Measurements from ENCODE around the gene UBA3.

Gene UBA3

DNA sequence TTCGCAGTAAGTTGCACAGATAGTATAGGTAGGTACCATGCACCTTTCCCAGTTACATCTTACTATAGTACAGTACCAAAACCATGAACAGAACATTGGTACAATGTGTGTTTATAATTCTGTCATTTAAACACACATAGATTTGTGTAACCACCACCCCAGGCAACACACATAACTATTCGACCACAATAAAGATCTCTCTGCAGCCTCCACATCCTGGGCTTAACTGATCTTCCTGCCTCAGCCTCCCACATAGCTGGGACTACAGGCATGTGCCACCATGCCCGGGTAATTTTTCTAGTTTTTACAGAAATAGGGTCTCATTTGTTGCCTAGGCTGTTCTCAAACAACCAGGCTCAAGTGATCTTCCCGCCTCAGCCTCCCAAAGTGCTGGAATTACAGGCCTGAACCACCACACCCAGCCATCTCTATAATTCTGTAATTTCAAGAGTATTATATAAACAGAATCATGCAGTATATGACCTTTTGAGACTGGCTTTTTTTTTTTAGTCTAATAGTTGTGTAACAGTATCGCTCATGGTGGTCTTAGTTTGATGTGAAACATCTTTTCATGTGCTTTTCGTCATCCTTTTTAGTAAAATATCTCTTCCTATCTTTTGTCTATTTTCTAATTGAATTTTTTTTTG, 14.7 kb downstream of the UBA3 start:
- DNase-seq: no peak

GRCh38 chr3:69063636-69064035, 16.5 kb downstream of the UBA3 start:
- no peak for DNase-seq

DNA sequence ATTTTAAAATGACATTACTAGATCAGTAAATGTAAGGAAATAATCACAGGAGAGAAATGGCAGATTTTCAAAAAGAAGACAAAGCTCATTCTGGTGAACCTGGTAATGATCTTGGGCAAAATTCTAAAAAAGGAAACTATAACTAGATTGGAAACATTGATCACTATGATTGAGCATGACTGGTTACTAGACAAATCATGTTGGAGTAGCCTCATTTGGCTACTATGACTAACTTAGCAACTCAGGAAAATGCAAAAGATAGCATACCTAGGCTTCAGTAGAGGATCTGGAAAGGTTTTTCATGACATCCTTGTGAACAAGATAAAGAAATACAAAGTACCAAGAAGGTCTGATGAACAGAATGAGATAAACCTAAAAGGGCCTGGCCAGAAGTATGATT, 20.5 kb downstream of the UBA3 start:
- DNase-seq: no peak

GRCh38 chr3:69058947-69059224, 21.3 kb downstream of the UBA3 start:
- DNase-seq: no peak

GRCh38 chr3:69058180-69058946, 21.8 kb downstream of the UBA3 start:
- no peak for DNase-seq

GRCh38 chr3:69052472-69052898, 27.7 kb downstream of the UBA3 start:
- DNase-seq: no peak

GRCh38 chr3:69051756-69052471, 28.3 kb downstream of the UBA3 start, which contains the start of gene TMF1:
TSS of gene TMF1 (minus strand) at chr3:69052333. CDS start at chr3:69052086, 247 bp downstream.
- DNase-seq: no peak

- DNase-seq: no peak
Measured at GRCh38 chr3:69048990-69049389, 31.2 kb downstream of the UBA3 start.

DNA sequence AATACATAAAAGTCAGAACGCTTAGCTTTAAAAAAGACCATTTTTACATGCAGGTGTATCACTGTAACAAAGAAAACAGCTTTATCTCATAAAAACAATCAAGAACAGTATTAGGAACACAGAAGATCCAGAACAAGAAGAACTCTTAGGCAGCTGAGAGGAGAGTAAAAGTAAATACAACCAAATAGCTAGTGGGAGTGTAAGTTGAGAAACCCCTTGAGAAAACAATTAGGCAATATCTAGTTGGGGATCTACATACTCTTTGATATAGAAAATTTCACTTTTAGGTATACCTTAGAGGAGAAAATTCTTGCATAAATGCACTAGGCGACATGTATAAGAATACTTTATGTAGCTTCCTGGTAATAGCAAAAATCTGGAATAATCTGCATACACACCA, 35.6 kb downstream of the UBA3 start:
- DNase-seq: no peak

DNA sequence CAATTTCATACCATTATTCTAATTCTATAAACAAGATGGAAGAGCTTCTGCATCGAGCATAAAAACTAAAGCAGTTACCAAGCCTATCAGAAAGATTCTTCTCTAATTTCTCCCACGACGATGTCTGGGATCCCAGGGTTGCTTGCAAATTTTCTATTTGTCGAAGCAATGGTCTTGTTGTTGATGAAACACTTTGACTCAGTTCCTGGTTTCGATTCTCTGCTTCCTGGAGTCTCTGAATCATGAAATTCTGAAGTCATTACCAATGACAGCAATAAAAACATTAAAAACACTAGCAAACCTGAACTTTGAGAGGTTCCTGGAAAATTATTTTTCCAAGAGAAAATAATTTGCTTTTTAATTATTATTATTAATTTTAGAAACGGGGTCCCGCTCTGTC, 46.7 kb downstream of the UBA3 start:
- no peak for DNase-seq

DNA sequence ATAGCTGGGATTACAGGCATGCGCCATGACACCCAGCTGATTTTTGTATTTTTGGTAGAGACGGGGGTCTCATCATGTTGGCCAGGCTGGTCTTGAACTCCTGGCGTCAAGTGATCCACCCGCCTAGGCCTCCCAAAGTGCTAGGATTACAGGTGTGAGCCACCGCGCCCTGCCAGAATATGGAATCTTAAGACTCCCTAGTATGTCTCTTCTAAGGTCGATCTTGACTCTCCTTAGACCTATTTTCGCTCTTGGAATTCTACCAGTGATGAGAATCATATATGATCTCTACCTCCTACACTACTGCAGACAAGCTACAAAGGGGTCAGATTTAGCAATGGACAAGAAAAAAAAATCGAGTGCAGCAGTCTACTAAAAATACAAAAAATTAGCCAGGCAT, 47.4 kb downstream of the UBA3 start:
- no peak for DNase-seq

DNA sequence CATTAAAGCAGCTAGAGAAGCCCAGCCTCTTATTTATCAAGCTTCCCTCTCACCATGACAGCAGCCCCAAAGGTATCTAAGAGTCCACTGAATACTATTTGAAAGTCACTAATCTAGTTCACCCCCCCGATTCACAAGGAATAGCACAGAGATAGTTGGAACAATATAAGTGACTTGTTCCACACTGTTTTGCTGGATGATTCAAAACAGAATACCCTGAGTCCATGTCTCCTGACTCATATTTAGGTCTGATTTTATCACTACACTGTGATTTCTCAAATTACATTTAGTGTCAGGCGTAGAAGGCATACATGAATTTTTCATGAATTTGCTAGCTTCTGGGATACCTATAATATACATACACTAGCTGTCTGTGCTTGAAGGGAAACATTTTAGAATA, 48.0 kb downstream of the UBA3 start:
- DNase-seq: no peak

- no peak for DNase-seq
Measured at GRCh38 chr3:69031635-69032034, 48.5 kb downstream of the UBA3 start.

- DNase-seq: no peak
Measured at GRCh38 chr3:69020857-69021256, 59.3 kb downstream of the UBA3 start.

GRCh38 chr3:69020424-69020823, 59.7 kb downstream of the UBA3 start:
- peak in 1 of 2 experiments; percentile 8 for DNase-seq

- no peak for DNase-seq
Measured at GRCh38 chr3:69016901-69017300, 63.3 kb downstream of the UBA3 start.

DNA sequence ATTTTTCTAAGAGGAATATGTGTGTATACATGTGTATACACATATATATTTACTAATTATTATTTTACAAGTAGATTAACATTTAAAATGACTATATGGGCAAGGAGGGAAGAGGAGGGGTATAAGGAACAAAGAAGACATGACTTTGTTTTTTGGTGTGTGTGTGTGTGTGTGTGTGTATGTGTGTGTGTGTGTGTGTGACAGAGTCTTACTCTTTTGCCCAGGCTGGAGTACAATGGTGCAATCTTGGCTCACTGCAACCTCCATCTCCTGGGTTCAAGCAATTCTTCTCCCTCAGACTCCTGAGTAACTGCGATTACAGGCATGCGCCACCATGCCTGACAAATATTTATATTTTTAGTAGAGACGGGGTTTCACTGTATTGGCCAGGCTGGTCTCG, 64.1 kb downstream of the UBA3 start:
- DNase-seq: no peak

DNA sequence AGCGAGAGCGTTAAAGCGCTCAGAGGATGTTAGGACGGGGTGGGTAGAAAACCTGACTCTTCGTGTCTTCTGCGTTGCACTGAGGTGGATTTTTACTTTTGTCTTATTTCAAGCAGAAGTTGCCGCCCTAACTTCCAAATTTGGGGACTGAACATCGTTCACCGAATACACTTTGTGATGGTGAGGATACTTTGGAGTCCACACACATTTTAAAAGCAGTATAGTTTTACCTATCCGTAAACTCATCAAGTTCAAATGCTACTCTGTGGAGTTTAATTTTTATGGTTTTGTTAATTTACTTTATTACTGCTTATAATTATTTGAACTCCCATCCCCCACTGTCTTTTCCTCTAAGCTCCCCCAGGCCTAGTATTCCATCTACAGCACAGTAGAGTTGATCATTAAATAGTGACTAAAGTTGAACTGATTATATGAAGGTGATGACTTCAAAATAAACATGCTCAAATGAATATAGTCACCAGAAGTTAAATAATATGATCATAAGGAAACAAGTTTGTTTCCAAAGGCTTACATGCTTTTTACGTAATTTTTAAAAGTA, 66.1 kb downstream of the UBA3 start:
- no peak for DNase-seq

- peak; percentile 69 to 78 for DNase-seq
Measured at GRCh38 chr3:69013253-69014021, 66.7 kb downstream of the UBA3 start, which contains the start of gene EOGT. TSS of gene EOGT (minus strand) at chr3:69013684. CDS start at chr3:69009846, 3,838 bp downstream.

DNA sequence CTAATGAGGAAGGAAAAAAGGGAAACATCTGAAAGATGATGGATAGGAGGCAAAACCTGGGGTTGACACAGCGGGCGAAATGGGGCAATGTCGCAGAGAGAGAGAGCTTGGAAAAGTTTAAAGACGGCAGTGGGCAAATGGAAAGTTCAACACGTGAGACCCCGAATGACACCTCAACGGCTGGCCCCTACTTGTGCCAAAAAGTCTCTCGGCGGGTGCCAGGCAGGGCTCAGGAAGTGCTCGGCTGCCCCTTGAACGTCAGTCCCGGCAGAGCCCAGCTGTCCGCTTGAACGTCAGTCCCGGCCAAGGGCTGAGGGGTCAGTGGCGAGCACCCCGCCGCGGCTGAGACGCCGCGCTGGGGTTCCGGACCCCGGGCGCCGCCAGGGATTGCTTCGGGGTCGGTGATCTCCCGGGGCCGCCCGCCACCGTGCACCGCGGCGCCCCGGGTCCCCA, 67.3 kb downstream of the UBA3 start:
- peak in 1 of 2 experiments; percentile 17 for DNase-seq

- no peak for DNase-seq
Measured at GRCh38 chr3:69012100-69012799, 67.9 kb downstream of the UBA3 start.

DNA sequence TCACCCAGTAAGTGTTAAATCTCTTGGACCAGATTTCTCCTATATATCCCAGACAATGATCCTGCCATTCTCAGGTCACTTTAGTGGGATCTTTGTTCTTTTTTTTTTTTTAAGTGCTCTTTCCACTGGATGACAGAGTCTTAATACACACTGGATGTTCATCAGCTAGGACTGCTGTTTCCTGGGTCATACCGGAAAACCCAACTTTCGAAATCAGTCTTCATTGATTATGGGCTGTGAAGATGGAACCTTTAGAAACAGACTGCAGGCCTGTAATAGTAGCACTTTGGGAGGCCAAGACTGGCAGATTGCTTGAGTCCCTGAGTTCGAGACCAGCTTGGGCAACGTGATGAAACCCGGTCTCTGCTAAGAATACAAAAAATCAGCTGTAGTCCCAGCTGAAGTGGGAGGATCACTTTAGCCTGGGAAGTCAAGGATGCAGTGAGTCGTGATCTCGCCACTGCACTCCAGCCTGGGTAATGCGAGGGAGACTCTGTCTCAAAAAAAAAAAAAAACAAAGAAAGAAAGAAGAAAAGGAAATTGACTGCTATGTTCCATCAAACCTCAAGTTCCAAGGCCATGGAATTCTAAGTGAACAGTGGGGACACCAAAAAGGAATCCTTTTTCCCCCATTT, 69.0 kb downstream of the UBA3 start:
- DNase-seq: no peak
